ENCODE data around the gene RFPL2.
"Not testable (repeated sequence)": the region's sequence is repeated elsewhere in the genome, so short reads cannot be mapped to it uniquely, and the experiment has no call there.

RFPL2 gene

DNA sequence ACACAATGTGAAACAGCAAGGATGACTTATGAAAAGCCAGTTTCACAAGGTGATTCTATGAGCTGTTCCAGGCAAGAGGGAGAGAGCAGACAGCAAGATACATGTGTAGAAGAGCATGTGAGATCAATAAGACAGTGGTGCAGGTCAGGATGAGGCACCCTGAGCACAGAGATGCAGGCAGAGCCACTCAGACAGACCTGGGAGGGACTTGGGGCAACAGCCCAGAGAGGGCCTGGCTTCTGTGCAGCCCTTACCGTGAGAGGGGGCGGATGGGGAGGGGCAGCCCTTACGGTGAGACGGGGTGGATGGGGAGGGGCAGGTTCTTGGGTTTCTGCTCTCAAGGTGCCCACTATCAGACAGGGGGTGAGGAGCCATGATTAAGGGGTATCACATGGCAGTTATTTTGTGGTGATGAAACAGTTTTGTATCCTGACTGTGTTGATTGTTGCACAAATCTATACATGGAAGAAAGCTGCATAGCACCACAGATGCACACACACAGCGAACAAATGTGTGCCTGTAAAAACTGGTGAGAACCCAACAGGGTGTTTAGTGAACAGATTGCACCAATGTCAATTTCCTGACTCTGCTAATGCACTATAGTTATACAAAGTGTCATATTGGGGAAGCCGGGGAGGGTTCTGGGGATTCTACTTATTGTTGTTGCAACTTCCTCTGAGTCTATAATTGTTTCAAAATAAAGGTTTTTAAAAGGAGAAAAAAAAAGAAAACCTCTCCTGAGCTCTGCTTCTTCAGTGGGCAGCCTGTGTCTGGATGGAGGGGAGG lies 40.6 kb downstream of the RFPL2 start:
- no peak for DNase-seq (ENCODE audit: low read depth in 2 of 2)

DNA sequence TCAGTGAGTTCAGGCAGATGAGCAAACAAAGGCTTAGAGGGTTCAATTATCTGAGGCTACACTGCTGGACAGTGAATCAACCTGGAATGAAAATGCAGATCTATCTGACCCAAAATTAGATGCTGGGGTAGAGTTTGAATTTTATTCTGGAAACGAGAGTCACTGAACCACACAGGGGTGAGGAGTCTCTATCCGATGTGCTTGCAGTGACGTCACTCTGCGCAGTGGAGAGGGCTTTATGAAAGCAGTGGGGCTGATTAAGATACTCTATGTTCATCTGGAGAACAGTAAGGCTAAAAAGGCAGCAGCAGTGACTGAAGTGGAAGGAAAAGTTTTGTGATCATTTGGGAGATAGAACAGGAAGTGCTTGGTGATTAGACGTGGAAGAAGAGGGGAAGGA lies 44.5 kb downstream of the RFPL2 start:
- DNase-seq (ENCODE audit: low read depth in 2 of 2) = not testable (repeated sequence)

DNA sequence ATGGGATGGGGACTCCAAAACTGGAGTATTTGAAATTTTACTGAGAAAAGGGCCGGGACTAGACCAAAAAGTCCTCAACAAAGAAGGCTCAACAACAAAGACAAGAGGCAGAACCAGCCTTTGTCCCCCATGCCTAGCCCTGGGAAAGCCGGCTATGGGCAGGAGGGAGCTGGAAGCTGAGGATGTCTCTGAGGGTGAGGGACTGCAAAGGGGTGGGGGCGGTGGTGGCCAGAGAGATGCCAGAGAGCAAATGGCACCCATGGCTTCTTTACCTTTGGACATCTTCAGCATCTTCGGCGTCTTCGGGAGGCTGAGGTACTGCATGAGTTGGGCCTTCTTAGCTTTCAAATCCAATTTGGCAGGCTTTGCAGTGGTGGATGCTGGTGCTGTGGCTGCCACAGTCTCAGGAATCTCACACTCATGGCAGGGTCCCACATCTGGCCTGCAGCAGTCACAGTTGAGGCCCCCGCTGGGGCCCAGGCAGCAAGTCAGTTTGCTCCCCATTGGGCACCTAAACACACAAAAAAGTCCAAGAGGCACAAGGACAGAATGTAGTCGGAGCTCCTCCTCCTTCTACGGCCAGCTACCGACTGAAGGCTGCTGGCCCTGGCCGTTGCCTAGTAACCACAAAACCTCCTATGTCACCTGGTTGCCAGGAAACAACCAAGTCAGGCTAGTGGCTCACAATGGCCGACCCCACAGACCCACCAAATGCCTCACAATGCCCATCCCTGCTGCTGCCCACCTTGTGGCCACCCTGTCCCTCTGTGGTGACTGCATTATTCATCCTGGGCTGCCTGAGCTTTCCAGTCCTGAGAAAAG lies 46.0 kb downstream of the RFPL2 start, which contains the start of gene C22orf42:
C22orf42 (minus strand) TSS at position 592 of the 822 bp plus-strand sequence; CDS start at position 504, 88 bp downstream.
- DNase-seq (ENCODE audit: low read depth in 2 of 2) = no peak

DNA sequence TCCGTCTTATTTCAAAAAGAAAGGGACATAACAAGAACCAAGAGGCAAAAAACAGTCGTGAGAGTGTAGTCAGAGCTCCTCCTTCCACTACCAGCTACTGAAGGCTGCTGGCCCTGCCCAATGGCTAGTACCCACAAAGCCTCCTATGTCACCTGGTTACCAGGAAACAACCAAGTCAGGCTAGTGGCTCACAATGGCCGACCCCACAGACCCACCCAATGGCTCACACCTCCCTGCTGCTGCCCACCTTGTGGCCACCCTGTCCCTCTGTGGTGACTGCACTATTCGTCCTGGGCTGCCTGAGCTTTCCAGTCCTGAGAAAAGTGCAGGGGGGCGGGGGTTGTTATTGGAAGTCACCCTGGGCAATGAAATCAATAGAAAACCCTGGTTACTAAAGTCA lies 47.2 kb downstream of the RFPL2 start:
- DNase-seq (ENCODE audit: low read depth in 2 of 2) = not testable (repeated sequence)

DNA sequence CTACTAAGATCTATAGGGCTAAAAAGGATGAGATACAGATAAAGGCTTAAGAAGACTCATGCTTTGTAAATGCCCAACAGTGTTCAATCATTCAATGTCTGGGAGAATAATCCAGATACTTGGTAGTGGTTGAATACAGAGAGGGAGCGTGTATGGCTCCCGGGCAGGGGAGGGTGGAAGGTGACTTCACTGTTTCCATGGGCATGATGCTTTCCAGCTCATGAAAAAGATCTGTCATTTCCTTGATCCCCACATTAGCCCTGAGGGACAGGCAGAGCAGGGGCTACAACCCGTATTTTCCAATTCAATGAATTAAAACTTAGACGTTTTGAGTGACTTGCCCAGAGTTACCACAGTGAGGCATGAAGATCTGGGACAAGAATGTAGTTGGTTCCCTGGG lies 50.1 kb downstream of the RFPL2 start:
- DNase-seq (ENCODE audit: low read depth in 2 of 2) = not testable (repeated sequence)

DNA sequence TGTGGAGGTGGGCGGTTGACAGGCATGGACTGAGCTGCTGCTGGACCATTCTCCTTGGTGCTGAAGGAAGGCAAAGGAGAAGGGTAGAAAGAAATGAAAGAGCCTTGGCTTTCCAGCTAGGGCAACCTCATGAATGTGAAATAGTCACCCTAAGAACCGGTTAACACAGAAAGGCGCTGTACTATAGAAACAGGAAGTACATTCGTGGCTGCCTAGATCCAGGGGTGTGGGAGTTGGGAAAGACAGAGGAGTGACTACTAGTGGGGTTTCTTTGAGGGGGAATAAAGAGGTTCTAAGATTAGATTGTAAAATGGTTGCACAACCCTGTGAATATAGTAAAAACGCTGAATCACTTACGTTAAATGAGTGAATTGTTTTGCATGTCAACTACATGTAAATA lies 53.2 kb downstream of the RFPL2 start:
- DNase-seq (ENCODE audit: low read depth in 2 of 2) = not testable (repeated sequence)

DNA sequence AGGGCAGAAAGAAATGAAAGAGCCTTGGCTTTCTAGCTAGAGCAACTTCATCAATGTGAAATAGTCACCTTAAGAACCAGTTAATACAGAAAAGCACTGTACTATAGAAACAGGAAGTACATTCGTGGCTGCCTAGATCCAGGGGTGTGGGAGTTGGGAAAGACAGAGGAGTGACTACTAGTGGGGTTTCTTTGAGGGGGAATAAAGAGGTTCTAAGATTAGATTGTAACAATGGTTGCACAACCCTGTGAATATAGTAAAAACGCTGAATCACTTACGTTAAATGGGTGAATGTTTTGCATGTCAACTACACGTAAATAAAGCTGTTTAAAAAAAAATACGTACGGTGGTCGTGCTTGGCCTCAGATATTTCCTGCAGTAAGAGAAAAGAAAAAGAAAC lies 54.2 kb downstream of the RFPL2 start:
- DNase-seq (ENCODE audit: low read depth in 2 of 2) = not testable (repeated sequence)

DNA sequence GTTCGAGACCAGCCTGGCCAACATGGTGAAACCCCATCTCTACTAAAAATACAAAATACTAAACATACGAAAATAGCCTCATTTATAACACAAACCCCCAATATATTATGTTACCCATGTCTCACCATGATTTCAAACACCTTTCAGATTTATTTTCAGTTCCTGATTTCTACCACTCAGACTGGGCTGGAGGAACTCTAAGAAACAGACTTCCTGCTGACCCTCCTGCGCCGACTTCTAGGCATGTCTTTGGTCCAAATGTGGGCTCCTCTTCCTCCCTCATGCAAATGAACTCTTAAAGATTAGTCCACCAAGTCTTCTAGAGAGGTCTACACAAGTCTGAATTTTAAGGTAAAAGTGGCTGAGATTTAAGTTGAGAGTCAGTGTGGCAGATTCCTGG lies 56.5 kb downstream of the RFPL2 start:
- DNase-seq (ENCODE audit: low read depth in 2 of 2) = not testable (repeated sequence)

DNA sequence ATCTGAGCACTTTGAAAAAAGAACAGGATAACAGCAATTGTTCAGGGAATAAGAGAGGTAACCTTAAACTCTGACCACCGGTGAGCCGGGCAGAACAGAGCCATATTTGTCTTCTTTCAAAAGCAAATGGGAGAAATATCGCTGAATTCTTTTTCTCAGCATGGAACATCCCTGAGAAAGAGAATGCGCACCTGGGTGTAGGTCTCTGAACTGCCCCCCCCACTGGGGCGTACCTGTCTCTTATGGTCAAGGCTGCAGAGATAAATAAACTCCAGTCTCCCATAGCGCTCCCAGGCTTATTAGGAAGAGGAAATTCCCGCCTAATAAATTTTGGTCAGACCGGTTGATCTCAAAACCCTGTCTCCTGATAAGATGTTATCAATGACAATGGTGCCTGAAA lies 57.7 kb downstream of the RFPL2 start:
- not testable (repeated sequence) for DNase-seq (ENCODE audit: low read depth in 2 of 2)

DNA sequence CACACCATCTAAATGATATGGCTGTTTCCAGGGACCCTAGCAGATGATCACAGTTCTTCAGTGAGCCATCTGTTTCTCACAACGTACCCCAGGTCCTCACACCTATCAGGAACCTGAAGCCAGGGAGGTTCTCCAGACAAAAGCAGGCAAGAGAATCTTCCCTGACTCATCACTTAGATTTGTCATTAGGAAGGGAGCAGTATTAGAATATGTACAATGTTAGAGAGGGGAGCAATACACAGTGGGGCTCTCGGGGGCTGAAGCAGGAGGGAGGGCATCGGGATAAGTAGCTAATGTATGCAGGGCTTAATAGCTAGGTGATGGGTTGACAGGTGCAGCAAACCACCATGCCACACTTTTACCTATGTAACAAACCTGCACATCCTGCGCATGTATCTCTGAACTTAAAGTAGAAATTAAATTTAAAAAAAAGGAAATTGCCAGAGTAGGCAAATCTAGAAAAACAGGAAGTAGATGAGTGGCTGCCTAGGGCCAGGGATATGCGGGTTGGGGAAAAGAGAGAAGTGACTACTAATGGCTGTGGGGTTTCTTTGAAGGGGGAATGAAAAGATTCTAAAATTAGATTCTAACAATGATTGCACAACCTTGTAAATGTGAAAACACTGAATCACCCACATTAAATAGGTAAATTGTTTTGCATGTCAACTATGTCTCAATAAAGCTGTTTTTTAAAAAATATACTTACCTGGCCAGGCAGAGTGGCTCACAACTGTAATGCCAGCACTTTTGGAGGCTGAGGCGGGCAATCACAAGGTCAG lies 60.2 kb downstream of the RFPL2 start:
- DNase-seq (ENCODE audit: low read depth in 2 of 2) = no peak

DNA sequence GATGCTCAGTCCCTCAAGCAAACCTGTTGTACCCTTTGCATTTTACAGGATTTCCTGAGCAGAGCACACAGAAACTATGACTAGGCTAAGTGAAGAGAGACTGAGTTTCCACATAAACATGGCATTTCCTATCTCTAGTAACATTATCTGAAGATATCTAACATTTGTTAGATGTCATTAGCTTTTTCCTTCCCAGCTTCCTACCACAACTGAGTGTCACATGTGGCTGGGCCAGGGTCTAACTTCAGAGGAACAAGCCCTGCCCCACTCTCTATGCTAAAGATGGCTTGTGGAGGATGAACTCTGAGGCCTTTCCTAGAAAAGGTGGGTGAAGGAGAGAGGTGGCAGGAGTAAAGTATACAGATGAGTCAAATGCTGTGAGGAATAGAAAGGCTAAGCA lies 62.3 kb downstream of the RFPL2 start:
- DNase-seq (ENCODE audit: low read depth in 2 of 2) = no peak

DNA sequence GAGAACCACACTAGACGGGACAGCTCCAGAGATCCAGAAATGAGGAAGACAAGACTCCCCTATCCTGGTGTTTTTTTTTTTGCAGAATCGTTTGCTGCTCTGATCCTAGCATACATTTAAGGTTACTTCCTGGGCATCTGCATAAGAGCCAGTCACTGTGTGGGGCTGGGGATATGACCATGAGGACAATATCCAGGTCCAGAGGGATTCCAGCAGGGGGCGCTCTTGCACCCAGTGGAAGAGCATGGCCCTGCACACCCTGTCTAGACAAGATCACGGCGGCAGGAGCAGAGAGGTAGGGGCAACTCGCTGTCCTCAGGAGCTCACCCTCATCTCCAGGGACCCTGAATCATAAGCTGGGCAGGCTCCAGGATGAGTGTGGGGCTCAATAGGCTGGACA lies 64.2 kb downstream of the RFPL2 start:
- DNase-seq (ENCODE audit: low read depth in 2 of 2) = not testable (repeated sequence)

Data from stimulated activated CD4-positive, alpha-beta T cell treated with anti-CD3 and anti-CD28 coated beads, Interleukin-1b, Interleukin-23, amount 100 ng/mL, for 1 hour (primary cell).